Natural killer cell treated with Interleukin-12 subunit alpha and Interleukin-12 subunit beta and Interleukin-15 and Interleukin-18, amount 100 ng/mL, for 72 hours (primary cell): ENCODE results near the gene NEK3. TPM values are rescaled to one million over a fixed set of nuclear protein-coding genes. Genes with fewer than 3 reads are reported as not detected.
"Not testable (repeated sequence)": the region's sequence is repeated elsewhere in the genome, so short reads cannot be mapped to it uniquely, and the experiment has no call there.

ENCODE experiments used
- ATAC-seq, 2 donors: fragments of 150-1000 bp; cut with Tn5 transposase in 1 of 2; sonication (Bioruptor Pico), chemical (Tn5 transposase) in 1 of 2; 2 replicates each; pipeline ENCODE4 v1.10.0; 2021
- DNase-seq: peaks from one replicate; pipeline ENCODE4 v3.0.0; 2022; ENCODE audit warnings: low spot score
- H3K27ac Mint-ChIP-seq, 2 donors: 1 replicate in 1 of 2; 2 replicates in 1 of 2; pipeline ENCODE4 v1.8.0; 2022; ENCODE audit warnings: mixed read lengths in 2 of 2, mild to moderate bottlenecking in 1 of 2, moderate library complexity in 1 of 2
- H3K27me3 Mint-ChIP-seq, 2 donors: 1 replicate in 1 of 2; 2 replicates in 1 of 2; pipeline ENCODE4 v1.8.0; 2022; ENCODE audit warnings: mixed read lengths in 2 of 2
- H3K36me3 Mint-ChIP-seq: one replicate; pipeline ENCODE4 v1.8.0; 2022; ENCODE audit warnings: mixed read lengths
- H3K4me1 Mint-ChIP-seq, 2 donors: 1 replicate in 1 of 2; 2 replicates in 1 of 2; pipeline ENCODE4 v1.8.0; 2022; ENCODE audit warnings: low read depth in 2 of 2, mixed read lengths in 2 of 2, mild to moderate bottlenecking in 1 of 2
- H3K4me3 Mint-ChIP-seq: one replicate; pipeline ENCODE4 v1.8.0; 2022; ENCODE audit warnings: mixed read lengths
- H3K9me3 Mint-ChIP-seq: 2 replicates; pipeline ENCODE4 v1.8.0; 2022; ENCODE audit warnings: mixed read lengths
- total RNA-seq, 2 donors: library from RNA; stranded (reverse); gene quantifications; one replicate each; pipeline ENCODE4 v1.2.3, GENCODE V29; 2022

The NEK3 gene
- total RNA-seq, 2 donors from 2014 or later, result 3.4 to 3.7 TPM

DNA sequence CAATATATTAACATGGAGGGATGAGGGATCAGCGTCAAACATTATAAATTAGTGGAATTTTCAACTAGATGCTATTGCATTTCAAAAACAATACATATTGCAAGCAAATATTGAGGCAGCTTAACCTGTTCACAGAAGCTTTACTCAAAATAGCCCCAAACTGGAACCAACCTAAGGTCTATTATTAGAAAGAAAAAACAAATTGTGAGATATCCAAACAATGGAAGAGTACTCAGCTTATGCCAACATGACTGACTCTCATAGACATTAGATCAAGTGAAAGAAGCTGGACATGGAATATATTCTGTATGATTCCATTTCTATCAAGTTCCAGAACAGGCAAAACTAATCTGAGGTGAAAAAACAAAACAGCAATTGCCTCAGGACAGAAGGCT lies 27.6 kb upstream of the NEK3 start:
- H3K27ac Mint-ChIP-seq, result peak overlapping the region; percentile 39 to 51

DNA sequence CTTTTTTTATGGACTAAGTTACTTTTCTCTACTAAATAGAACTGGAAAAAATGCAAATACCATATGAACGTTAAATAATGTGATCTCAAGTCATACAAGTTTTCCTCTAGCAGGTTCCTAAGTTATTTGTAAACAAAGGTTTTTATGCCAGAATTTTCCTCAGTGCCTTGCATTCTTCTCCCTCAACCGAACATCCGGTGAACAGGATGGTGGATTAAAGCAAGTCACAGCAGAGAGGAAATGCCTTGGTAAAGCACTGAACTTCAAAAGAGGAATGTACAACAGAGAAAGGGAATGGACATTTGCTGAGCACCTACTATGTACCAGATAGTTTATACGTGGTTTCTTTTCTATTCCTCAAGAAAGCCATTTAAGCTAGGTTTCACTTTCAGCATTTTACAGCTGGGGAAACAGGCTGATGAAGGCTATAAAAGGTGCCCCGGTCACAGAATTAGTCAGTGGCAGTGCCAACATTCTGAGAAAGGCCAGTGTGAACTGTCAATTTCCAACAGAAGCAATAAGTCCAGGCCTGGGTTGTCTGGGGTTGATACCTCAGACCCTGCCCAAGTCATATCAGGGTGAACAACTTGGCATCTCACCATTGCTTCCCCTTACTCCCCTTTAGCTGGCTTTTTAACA lies 22.0 kb upstream of the NEK3 start:
- not testable (repeated sequence) for ATAC-seq, H3K9me3 Mint-ChIP-seq, H3K4me1 Mint-ChIP-seq, DNase-seq, H3K27me3 Mint-ChIP-seq, H3K27ac Mint-ChIP-seq, H3K4me3 Mint-ChIP-seq, H3K36me3 Mint-ChIP-seq

More for the DNA sequence above, 27.6 kb upstream of the NEK3 start:
- ATAC-seq, result no peak
- Mint-ChIP-seq H3K36me3 (no peaks in the 10 kb centered on the region), H3K4me1 (peaks cover 11 to 14% of the 10 kb centered on the region in 2 donors), H3K9me3 (no peaks in the 10 kb centered on the region), H3K27me3 (no peaks in the 10 kb centered on the region), H3K4me3 (no peak overlapping the region)
- DNase-seq, result no peak

DNA sequence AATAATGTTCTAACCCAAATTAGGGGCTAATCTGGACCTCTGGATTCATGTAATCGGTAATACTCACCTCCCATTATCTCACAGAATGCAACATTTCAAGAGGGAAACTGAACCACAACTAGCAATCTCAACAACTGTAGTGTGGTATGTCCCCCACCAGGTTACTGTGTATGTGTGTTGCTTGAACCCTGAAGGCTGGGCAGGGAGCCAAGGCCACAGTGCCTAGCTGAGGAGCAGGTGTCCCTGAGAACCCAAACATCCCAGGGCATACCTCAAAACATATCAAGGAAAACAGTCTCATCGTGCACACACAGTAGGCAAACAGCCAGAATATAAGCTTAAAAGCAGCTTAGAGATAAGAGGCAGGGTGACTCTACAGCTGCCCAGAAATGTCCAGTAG lies 20.5 kb upstream of the NEK3 start:
- no peak overlapping the region for H3K4me3 Mint-ChIP-seq
- no peaks in the 10 kb centered on the region for H3K27me3 Mint-ChIP-seq
- H3K36me3 Mint-ChIP-seq, result peaks cover 11% of the 10 kb centered on the region
- no peak overlapping the region for H3K27ac Mint-ChIP-seq
- no peaks in the 10 kb centered on the region for H3K9me3 Mint-ChIP-seq
- DNase-seq, result no peak
- H3K4me1 Mint-ChIP-seq, result no peaks in the 10 kb centered on the region
- ATAC-seq, result no peak

DNA sequence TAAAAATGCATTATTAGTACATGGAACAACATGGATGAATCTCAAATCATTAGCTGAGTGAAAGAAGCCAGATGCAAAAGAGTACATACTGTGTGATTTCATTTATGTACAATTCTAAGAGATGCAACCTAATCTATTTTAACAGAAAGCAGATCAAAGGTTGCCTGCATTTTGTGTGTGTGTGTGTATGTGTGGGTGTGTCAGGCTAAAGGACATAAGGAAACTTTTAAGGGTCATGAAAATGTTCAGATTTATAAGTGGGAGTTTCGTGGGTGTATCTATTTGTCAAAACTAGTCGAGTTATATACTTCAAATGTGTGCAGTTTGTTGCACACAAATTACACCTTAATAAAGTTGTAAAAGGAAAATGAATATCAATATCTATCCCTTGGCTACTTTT lies 17.9 kb upstream of the NEK3 start:
- no peaks in the 10 kb centered on the region for H3K4me1 Mint-ChIP-seq
- DNase-seq, result no peak
- no peak overlapping the region for H3K4me3 Mint-ChIP-seq
- no peak overlapping the region for H3K27ac Mint-ChIP-seq
- H3K27me3 Mint-ChIP-seq, result no peaks in the 10 kb centered on the region
- H3K36me3 Mint-ChIP-seq, result peaks cover 11% of the 10 kb centered on the region
- no peaks in the 10 kb centered on the region for H3K9me3 Mint-ChIP-seq
- no peak for ATAC-seq

DNA sequence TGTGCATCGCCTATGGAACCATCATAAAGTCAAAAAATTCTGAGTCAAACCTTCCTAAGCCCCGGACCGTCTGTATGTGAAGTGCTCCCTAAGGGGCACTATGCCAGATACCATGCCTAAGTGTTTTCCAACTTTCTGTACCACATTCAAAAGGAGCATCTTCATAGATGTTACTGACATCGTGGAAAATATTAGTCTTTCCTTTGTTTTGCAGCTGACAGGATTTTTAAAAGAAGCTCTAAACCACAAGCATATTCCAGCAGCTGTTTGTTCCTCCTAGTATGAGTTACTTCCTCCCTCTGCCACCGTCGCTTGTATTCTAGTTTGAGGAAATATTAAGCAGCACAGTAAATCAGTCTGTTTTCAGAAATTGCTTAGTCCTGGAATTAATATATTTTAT lies 14.6 kb upstream of the NEK3 start:
- H3K27ac Mint-ChIP-seq, ATAC-seq, H3K9me3 Mint-ChIP-seq, DNase-seq, H3K4me3 Mint-ChIP-seq, H3K27me3 Mint-ChIP-seq, H3K4me1 Mint-ChIP-seq: not testable (repeated sequence)
- H3K36me3 Mint-ChIP-seq, result peaks cover 11% of the 10 kb centered on the region

DNA sequence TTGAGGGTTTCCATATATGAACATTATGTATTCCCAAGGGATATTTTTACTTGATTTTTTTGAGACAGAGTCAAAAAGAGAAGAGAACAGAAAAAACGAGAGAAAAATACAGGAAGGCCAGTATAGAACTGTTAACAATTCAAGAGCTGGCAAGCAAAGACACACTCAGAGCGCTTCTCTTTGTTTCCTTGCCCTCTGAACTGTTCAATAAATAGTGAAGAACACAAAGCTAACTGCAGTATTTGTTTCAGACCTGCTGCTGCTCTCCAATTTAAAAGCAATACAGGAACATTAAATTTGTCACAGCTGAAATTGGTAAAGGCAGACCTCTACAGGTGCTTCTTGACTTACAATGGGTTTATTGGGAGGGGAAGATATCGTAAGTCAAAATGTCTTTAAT lies 14.0 kb upstream of the NEK3 start:
- Mint-ChIP-seq H3K36me3 (peaks cover 11% of the 10 kb centered on the region), H3K9me3 (no peaks in the 10 kb centered on the region), H3K4me1 (no peaks in the 10 kb centered on the region), H3K27me3 (no peaks in the 10 kb centered on the region), H3K27ac (no peak overlapping the region), H3K4me3 (no peak overlapping the region)
- no peak for ATAC-seq
- no peak for DNase-seq

DNA sequence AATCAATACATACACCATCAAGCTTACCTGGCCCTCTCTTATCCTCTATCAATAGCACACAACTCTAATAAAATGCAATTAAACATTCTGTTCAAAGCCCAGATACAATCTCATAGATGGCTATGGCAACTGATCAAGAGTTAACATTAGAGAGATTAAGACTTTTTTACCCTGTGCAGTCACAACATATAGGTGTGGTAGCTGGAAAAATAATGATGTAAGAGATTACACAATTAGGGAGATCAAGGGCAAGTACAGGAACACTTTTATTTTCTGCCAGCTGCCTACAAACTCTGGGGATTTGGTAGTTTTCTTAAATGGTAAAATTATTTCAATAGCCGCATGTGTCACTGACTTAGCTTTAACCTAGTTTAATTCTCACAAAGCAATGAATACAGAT lies 12.3 kb upstream of the NEK3 start:
- H3K27ac Mint-ChIP-seq, ATAC-seq, H3K27me3 Mint-ChIP-seq: not testable (repeated sequence)

DNA sequence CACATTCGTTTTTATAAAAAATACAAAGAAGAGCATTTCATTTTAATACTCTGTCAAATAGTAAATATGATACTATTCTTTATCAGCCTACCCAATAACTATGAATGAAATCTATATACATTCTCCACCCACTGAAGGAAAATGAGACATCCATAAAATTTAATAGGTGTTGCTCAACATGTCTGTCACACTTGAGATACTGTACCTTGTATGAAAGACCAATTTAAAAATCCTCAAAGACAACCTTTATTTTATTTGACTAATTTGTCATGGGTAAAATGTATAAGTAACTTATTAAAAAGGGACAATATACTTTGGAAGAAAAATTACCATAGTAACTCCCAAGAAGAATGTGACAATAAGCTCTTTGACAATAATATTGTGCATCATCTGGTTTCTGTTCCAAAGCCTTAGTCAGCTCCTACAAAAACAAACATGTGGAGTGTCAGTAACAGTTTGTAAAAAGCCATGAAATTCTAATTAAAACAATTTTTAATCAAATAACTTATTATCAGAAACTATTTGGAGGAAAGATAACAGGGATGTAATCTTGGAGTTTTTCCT lies 11.5 kb upstream of the NEK3 start:
- not testable (repeated sequence) for H3K27ac Mint-ChIP-seq, H3K27me3 Mint-ChIP-seq, H3K36me3 Mint-ChIP-seq, ATAC-seq, H3K4me1 Mint-ChIP-seq, DNase-seq, H3K4me3 Mint-ChIP-seq, H3K9me3 Mint-ChIP-seq

More for the DNA sequence above, 12.3 kb upstream of the NEK3 start:
- not testable (repeated sequence) for H3K9me3 Mint-ChIP-seq, H3K36me3 Mint-ChIP-seq, DNase-seq, H3K4me1 Mint-ChIP-seq, H3K4me3 Mint-ChIP-seq

DNA sequence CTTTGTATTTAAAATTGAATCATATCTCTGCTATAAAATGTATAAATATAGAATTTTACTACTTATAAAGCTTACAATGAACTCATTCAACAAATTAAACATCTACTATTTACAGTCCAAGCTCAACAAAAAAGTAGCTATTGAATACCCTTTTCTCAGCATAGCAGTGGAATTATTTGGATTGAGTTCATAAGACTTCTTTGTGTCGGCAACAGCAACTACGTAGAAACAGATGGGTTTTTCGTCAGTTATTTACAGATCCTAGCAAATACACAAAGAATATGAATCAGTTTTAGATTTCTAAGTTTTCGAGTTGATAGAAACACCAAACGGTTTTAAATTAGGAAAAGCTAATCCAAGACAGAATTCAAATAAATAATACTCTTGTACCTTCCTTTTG lies 10.4 kb upstream of the NEK3 start:
- H3K4me3 Mint-ChIP-seq, result no peak overlapping the region
- no peak for DNase-seq
- no peak for ATAC-seq
- no peaks in the 10 kb centered on the region for H3K4me1 Mint-ChIP-seq
- H3K27ac Mint-ChIP-seq, result no peak overlapping the region
- H3K9me3 Mint-ChIP-seq, result no peaks in the 10 kb centered on the region
- no peaks in the 10 kb centered on the region for H3K36me3 Mint-ChIP-seq
- no peaks in the 10 kb centered on the region for H3K27me3 Mint-ChIP-seq

DNA sequence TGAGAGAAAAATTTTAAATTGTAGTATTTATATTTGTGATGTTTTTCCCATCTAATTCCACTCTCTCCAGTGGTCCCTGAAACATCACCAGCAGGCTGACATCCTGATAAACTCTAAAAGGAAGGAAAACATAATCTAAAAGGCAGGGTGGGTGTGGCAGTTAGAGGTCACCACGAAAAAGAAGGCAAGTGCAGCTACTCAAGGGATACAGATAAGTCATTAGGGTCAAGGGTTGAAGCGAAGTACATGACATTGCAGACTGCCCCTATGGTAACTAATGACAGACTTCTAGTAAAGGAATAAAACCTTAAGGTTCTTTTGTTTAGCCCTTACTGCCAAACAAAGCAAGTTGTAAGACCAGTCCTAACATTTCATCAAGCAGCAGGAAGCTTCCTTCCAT lies 6.0 kb upstream of the NEK3 start:
- H3K9me3 Mint-ChIP-seq, result no peaks in the 10 kb centered on the region
- no peak for ATAC-seq
- H3K4me3 Mint-ChIP-seq, result no peak overlapping the region
- no peaks in the 10 kb centered on the region for H3K36me3 Mint-ChIP-seq
- no peak for DNase-seq
- H3K27me3 Mint-ChIP-seq, result no peaks in the 10 kb centered on the region
- H3K4me1 Mint-ChIP-seq, result peaks cover 0 to 4% of the 10 kb centered on the region in 2 donors
- no peak overlapping the region for H3K27ac Mint-ChIP-seq

DNA sequence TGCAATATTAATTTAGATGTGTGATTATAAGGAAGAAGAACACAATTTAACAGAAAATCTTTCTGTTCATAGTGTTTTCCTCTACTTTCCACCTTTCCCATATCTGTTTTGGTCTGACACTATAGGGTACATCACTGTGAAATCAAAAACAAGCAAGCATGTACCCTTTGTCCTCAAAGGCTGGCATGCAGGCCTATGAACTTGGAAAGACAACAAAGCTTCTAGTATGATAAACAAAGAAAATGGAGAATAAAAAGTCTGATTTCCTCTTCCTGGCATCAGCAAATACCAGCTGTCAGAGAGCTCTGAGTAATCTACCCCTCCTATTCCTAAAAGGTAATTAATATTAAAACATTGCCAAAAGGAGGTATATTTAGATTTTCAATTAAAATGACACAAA lies 5.6 kb upstream of the NEK3 start:
- ATAC-seq (no peak), DNase-seq (no peak)
- H3K4me1 Mint-ChIP-seq, result peaks cover 2 to 5% of the 10 kb centered on the region in 2 donors
- H3K4me3 Mint-ChIP-seq, result no peak overlapping the region
- H3K27me3 Mint-ChIP-seq, result no peaks in the 10 kb centered on the region
- no peaks in the 10 kb centered on the region for H3K36me3 Mint-ChIP-seq
- H3K9me3 Mint-ChIP-seq, result no peaks in the 10 kb centered on the region
- no peak overlapping the region for H3K27ac Mint-ChIP-seq

DNA sequence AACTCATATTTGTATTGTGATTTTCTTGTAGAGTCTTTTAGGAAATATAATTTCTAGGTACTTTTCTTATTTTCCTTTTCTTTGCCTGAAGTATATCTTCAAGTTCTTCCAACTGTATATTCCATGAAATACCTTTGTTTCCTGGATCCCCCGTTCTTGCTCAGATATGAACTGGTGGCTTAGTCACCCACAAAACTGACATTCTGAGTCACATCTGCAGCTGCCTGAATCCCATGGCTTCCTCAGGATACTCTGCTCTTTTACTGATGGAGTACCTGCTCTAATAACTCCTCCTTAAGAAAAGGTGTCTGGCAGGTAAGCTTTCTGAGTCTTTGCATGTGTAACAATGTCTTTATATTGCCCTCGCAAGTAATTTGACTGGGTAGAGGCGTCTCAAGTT lies 4.5 kb upstream of the NEK3 start:
- H3K4me3 Mint-ChIP-seq, H3K36me3 Mint-ChIP-seq, H3K27ac Mint-ChIP-seq, H3K27me3 Mint-ChIP-seq, ATAC-seq, H3K9me3 Mint-ChIP-seq, DNase-seq: not testable (repeated sequence)
- peaks cover 8 to 11% of the 10 kb centered on the region in 2 donors for H3K4me1 Mint-ChIP-seq

DNA sequence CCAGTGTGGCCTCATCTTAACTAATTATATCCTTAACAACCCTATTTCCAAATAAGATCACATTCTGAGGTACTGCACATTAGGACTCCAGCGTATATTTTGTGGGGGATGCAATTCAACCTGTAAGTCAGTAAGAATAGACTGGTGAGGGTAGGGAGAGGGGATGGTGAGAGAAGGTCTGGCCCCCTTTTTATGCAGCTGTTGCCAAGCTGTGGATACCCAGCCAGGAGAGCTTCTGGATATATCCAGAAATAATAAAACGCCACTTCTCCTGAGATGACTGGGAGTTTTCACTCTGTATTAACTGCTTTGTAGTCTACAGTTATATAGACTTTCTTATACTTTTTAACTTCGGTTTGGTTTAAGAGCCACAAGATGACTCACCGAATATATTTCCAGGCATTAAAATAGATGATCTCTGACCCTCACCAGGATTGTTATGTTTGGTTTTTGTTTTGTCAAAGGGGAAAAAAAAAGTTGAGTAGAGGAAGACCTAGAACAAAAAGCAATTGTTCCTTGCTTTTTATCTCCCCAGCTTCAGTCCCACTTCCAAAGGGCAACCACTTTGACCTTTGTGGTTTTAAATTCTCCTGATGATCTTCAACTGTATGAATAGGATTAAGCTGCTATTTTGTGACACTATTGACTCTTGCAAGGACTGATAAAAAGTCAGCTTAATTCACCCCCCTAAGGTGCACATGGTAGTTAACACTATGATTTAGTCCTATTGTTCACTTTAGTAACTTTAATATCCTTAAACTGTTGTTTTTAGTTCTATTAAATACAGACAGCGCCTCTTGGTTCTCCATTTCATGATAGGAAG lies 3.1 kb upstream of the NEK3 start:
- peaks cover 0 to 3% of the 10 kb centered on the region in 2 donors for H3K27me3 Mint-ChIP-seq
- no peak for ATAC-seq
- peak overlapping the region in 1 of 2 donors; percentile 45 for H3K27ac Mint-ChIP-seq
- peaks cover 16 to 17% of the 10 kb centered on the region in 2 donors for H3K4me1 Mint-ChIP-seq
- no peaks in the 10 kb centered on the region for H3K36me3 Mint-ChIP-seq
- no peak for DNase-seq
- no peaks in the 10 kb centered on the region for H3K9me3 Mint-ChIP-seq
- H3K4me3 Mint-ChIP-seq, result no peak overlapping the region

DNA sequence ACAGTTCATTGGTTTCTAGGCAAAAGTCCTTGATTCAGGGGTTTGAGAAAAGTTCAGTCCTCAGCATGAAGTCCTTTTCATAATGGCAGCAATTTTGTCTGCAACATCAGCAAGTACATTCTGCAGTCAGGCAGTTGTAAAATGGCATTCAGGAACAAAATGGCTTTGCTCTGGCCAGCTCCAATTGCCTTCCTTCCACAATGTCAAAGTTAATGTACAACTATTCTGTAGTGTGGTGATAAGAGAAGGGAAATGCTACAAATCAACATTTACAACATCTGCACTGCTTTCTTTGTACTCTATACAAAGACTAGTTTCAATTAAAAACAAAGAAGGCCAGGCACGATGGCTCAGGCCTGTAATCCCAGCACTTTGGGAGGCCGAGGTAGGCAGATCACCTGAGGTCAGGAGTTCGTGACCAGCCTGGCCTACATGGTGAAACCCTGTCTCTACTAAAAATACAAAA lies 1.8 kb upstream of the NEK3 start:
- ATAC-seq (no peak), DNase-seq (no peak)
- no peak overlapping the region for H3K4me3 Mint-ChIP-seq
- H3K27me3 Mint-ChIP-seq, result peaks cover 0 to 3% of the 10 kb centered on the region in 2 donors
- no peaks in the 10 kb centered on the region for H3K36me3 Mint-ChIP-seq
- H3K9me3 Mint-ChIP-seq, result no peaks in the 10 kb centered on the region
- H3K27ac Mint-ChIP-seq, result no peak overlapping the region
- peaks cover 24 to 25% of the 10 kb centered on the region in 2 donors for H3K4me1 Mint-ChIP-seq
